GM12865 (cell line): Measurements from ENCODE around the gene IQGAP2.
A peak's percentile ranks its signal among the peaks of the same experiment; 100 is the strongest.

Source experiments
- DNase-seq: peaks from one replicate; pipeline ENCODE4 v3.0.0; 2010; ENCODE audit warnings: low read depth
- H3K4me3 ChIP-seq: 2 replicates; pipeline ENCODE4 v1.5.1; 2011; ENCODE audit warnings: mild to moderate bottlenecking, low read depth, low read length, control low read depth
- TF ChIP-seq, protein P1 (sequence below): IDR thresholded peaks from 2 replicates; pipeline ENCODE4 v1.5.1; 2011; ENCODE audit warnings: low read length, control low read depth, low read depth, inconsistent platforms; ENCODE audit not compliant: insufficient read depth; ENCODE audit errors: missing control alignments

Gene IQGAP2

GRCh38 chr5:76413746-76414145 lies 10.7 kb downstream of the IQGAP2 start:
- DNase-seq: peak; percentile 9
- TF ChIP-seq, protein P1, sequence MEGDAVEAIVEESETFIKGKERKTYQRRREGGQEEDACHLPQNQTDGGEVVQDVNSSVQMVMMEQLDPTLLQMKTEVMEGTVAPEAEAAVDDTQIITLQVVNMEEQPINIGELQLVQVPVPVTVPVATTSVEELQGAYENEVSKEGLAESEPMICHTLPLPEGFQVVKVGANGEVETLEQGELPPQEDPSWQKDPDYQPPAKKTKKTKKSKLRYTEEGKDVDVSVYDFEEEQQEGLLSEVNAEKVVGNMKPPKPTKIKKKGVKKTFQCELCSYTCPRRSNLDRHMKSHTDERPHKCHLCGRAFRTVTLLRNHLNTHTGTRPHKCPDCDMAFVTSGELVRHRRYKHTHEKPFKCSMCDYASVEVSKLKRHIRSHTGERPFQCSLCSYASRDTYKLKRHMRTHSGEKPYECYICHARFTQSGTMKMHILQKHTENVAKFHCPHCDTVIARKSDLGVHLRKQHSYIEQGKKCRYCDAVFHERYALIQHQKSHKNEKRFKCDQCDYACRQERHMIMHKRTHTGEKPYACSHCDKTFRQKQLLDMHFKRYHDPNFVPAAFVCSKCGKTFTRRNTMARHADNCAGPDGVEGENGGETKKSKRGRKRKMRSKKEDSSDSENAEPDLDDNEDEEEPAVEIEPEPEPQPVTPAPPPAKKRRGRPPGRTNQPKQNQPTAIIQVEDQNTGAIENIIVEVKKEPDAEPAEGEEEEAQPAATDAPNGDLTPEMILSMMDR: no peak
- H3K4me3 ChIP-seq: no peak overlapping the region

GRCh38 chr5:76414788-76415187 lies 11.7 kb downstream of the IQGAP2 start:
- TF ChIP-seq, protein P1: no peak
- DNase-seq: no peak
- no peak overlapping the region for H3K4me3 ChIP-seq

GRCh38 chr5:76415855-76416254 lies 12.8 kb downstream of the IQGAP2 start:
- no peak for DNase-seq
- no peak overlapping the region for H3K4me3 ChIP-seq
- TF ChIP-seq, protein P1: no peak

- no peak for DNase-seq
- TF ChIP-seq, protein P1: no peak
- no peak overlapping the region for H3K4me3 ChIP-seq
Observed at GRCh38 chr5:76419597-76420298, 16.7 kb downstream of the IQGAP2 start.

DNA sequence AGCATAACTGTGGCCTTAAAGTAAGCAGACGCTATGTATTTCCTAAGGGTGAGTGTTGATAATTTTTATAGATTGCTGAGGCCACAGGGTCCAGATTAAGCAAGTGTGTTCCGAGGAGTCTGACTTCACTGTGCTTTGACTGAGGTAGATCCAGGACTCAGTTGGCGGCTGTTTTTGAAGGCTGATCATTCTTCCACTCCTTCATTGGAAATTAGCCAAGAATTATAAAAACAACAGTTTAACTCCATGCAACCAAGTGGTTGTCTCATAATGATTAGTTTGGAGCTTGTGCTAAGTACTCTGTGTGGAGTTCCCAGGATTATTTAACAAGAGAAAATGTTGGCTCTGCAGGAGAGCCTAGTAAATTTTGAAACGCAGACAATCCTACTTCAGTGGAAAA lies 19.1 kb downstream of the IQGAP2 start:
- H3K4me3 ChIP-seq: no peak overlapping the region
- DNase-seq: no peak
- TF ChIP-seq, protein P1: no peak

DNA sequence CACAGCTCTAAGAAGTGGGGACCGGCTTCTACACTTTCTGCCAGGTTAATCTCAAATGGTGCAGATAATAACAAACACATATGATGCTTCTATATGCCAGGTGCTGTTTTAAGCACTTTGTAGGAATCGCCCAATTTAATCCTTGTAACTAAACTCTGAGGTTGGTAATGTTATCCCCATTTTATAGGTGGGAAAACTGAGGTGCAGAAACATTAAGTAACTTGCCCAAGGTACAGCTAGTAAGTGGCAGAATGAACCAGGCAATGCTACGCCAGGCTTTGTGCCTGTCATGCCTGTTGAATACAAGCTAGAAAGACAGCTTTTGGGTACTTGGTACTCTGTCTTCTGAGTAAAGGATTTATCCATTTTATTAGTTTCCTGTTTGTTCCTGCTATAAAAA lies 19.7 kb downstream of the IQGAP2 start:
- no peak for DNase-seq
- no peak overlapping the region for H3K4me3 ChIP-seq
- TF ChIP-seq, protein P1: no peak

DNA sequence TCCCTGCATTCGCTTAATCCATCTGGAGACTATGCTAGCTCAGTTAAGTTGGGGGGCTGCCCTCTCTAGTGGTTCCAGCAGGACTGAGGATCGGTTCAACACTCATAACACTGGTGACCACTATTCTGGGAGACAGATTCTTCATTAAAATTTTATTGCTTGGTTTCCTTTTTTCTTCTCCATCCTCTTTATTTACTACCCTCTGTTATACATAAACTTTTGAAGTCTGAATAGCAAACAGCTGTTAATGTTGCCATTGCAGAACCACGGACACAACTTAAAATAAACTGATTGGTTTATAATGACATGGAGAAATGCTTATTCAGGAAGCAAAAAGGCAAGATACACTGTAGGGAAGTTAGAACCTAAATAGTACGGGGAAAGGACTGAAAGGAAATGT lies 22.1 kb downstream of the IQGAP2 start:
- no peak overlapping the region for H3K4me3 ChIP-seq
- no peak for DNase-seq
- TF ChIP-seq, protein P1: no peak
